Astrocyte of the spinal cord (primary cell): ENCODE results near the gene GATAD2B.

ENCODE experiments used
- DNase-seq: peaks from one replicate; pipeline ENCODE4 v3.0.0; 2011; ENCODE audit warnings: low read depth, low spot score
- H3K4me3 ChIP-seq: 2 replicates; pipeline ENCODE4 v1.5.1; 2011; ENCODE audit warnings: low read depth, mild to moderate bottlenecking, low read length, moderate library complexity
- in situ Hi-C: cut with HindIII; loops from 2 replicates; pipeline ENCODE4 v1.10.0; 2017; ENCODE audit warnings: low sequenced_read_pairs
- TF ChIP-seq, protein P1 (sequence below): IDR thresholded peaks from 2 replicates; pipeline ENCODE4 v1.5.1; 2012; ENCODE audit warnings: low read depth, mild to moderate bottlenecking, low read length, inconsistent platforms

Gene GATAD2B

DNA sequence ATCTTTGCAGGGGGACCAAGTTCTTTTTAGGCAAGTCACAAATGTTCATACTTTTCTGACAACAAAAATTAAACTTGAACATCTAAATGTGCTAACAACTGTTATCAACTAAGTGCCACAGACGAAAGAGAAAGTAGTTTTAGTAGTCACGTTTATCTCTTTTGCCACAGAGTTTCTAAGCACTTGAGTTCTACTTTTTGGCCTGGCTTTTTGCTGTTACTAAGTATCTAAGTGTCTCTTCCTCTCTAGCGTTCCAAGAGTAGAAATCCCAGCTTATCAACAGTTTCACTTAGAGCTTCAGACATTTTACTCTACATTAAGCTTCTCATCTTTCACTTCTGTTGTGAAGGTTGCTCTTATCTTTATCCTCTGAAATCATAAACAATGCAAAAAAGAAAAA is 34.2 kb downstream of the GATAD2B start:
- DNase-seq = no peak
- in situ Hi-C loops = no loop called here
- no peak overlapping the region for H3K4me3 ChIP-seq
- TF ChIP-seq, protein P1, sequence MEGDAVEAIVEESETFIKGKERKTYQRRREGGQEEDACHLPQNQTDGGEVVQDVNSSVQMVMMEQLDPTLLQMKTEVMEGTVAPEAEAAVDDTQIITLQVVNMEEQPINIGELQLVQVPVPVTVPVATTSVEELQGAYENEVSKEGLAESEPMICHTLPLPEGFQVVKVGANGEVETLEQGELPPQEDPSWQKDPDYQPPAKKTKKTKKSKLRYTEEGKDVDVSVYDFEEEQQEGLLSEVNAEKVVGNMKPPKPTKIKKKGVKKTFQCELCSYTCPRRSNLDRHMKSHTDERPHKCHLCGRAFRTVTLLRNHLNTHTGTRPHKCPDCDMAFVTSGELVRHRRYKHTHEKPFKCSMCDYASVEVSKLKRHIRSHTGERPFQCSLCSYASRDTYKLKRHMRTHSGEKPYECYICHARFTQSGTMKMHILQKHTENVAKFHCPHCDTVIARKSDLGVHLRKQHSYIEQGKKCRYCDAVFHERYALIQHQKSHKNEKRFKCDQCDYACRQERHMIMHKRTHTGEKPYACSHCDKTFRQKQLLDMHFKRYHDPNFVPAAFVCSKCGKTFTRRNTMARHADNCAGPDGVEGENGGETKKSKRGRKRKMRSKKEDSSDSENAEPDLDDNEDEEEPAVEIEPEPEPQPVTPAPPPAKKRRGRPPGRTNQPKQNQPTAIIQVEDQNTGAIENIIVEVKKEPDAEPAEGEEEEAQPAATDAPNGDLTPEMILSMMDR = no peak

DNA sequence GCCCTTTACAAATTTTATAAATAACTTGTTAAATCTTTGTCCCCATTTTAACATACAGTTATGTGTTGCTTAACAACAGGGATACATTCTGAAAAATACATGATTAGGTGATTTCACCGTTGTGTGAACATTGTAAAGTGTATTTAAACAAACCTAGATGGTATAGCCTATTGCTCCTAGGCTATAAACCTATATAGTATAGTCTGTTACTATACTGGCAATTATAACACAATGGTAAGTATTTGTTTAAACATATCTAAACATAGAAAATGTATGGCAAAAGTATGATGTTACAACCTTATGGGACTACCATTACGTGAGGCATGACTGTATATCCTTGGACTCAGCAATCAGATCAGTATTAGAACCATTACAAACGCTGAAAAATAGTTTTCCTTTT is 36.6 kb downstream of the GATAD2B start:
- TF ChIP-seq, protein P1 = no peak
- H3K4me3 ChIP-seq = no peak overlapping the region
- no peak for DNase-seq
- in situ Hi-C loops = no loop called here

DNA sequence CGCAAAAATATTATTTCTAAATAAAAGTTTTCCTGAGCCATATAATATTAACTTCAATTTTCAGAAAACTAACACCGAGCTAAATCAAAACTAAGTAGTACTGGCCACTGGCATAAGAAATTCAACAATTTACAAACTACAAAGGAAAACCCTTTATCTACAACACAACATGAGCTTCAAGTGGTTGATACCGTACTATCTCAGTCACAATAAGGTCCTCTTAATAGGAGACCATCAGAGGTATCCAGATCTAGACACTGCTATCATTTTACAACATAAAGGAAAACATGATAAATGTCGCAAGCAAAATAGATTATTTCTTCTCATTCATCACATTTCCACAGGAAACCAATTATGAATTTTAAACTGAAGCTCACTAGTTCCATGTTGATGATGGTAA is 39.5 kb downstream of the GATAD2B start:
- no peak overlapping the region for H3K4me3 ChIP-seq
- in situ Hi-C loops = no loop called here
- DNase-seq = no peak
- TF ChIP-seq, protein P1 = no peak

DNA sequence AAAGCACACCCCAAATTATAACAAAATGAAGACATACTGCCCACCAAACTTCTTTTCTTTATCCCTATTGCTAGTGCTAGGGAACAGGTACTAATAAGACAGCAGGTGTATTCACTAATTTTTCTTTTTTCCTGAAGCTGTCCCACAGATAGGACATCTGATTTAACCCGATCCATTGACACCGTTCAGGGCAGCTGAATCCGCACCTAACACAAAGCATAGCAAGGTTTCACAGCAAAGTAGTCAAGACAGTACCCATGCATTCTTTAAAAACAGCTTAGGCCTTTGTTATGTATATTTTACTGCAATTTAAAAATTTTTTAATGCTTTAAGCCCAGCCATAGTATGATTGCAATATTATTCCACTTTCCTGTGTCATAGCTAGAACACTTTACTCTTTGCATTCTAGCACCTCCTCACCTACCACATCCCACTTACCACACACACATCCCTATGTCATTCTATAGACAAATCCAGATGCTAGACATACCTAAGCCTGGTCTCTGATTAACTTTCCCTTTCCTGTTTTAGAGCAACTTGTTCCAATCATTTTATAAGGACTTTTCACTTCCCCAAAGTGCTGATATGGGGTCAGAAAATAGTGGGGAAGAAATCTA is 40.4 kb downstream of the GATAD2B start:
- TF ChIP-seq, protein P1 = no peak
- H3K4me3 ChIP-seq = no peak overlapping the region
- DNase-seq = no peak
- in situ Hi-C loops = no loop called here

DNA sequence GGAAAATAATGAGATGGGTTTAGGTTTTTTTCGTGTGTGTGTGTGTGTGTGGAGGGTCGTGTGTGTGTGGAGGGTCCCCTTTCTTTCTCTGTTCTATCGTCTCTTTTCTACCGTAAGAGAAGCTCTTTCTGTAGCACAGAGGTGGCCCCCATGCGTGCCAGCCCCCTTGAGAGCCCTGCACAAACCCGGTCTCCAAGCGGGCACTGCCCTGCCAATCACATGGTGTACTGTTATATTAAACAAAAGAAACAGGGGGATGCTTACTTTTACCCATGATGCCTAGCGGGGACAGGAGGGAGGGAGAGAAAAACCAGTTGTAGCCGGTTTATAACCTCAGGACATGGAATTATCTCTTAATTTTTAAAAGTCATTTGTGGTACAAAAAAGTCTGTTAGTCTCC is 41.0 kb downstream of the GATAD2B start:
- peak; percentile 67 for DNase-seq
- TF ChIP-seq, protein P1 = no peak
- peak overlapping the region; percentile 36 for H3K4me3 ChIP-seq
- in situ Hi-C loops = no loop called here

DNA sequence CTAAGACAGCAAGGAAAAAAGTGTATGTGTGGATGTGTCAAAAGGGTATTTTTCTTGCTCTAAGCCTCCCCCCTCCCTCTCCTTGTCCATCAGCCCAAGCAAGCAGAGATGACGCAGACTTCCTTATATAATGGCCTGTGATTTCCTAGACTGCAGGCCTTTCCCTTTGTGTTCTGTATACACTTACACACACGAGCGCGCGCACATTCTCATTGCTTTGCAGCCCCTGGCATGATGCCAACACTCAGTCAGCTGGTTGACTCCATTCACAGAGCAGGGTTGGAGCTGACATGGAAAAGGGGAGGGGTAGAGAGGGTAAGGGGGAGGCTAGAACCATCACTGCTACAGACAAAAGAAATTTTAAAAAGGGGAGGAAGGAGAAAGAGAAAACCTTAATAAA is 41.8 kb downstream of the GATAD2B start:
- TF ChIP-seq, protein P1 = no peak
- H3K4me3 ChIP-seq = peak overlapping the region; percentile 36
- in situ Hi-C loops = no loop called here
- DNase-seq = peak; percentile 96

DNA sequence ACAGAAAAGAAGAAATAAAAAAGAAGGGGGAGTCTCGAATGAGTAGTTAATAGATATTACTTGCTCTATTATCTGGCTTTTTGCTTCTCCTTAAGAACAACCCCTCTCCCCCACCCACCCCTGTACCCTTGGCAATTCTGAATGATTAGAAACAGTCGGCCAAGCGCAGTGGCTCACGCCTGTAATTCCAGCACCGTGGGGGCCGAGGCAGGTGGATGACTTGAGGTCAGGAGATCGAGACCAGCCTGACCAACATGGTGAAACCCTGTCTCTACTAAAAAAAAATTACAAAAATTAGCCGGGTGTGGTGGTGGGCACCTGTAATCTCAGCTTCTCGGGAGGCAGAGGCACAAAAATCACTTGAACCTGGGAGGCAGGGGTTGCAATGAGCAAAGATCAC is 42.7 kb downstream of the GATAD2B start:
- no peak for DNase-seq
- H3K4me3 ChIP-seq = no peak overlapping the region
- in situ Hi-C loops = no loop called here
- TF ChIP-seq, protein P1 = no peak
